Measurements from ENCODE around the gene SNAP47.

The SNAP47 gene

DNA sequence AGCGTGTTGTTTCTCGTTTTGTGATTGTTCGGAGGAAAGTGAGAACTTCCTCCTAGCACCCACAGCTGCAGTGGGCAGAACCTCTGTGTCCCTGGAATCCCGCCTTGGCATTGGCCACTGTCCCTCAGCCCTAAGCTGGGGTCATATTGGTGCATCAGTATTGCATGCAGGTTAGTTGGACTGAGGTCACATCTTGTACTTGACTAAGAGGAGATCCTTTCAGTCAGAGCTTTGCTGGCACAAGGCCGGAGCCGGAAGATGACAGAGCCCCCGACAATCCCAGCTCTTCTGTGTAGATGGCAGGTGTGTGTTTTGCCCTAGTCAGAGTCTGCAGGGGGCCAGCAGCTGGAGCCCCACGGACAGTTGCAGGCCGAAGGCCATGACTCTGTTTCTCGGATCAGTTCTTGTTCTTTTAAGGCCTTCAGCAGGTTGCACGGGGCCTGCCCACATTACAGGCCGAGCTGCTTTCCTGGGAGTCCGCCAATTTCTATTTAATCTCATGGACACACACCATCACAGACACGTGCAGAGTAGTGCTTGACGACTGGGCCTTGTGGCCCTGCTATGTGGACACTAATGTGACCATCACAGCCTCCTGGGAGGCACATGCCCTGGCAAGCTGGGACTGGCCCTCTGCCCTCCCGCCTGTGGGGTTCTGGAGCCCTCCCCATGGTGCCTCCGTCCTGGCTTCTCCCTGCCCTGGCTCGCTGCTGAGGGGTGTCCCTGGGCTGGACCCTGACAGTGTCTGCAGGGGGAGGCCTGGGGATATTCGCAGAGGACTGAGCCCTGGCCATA, 14.9 kb downstream of the SNAP47 start:
- TF ChIP-seq, protein P1, sequence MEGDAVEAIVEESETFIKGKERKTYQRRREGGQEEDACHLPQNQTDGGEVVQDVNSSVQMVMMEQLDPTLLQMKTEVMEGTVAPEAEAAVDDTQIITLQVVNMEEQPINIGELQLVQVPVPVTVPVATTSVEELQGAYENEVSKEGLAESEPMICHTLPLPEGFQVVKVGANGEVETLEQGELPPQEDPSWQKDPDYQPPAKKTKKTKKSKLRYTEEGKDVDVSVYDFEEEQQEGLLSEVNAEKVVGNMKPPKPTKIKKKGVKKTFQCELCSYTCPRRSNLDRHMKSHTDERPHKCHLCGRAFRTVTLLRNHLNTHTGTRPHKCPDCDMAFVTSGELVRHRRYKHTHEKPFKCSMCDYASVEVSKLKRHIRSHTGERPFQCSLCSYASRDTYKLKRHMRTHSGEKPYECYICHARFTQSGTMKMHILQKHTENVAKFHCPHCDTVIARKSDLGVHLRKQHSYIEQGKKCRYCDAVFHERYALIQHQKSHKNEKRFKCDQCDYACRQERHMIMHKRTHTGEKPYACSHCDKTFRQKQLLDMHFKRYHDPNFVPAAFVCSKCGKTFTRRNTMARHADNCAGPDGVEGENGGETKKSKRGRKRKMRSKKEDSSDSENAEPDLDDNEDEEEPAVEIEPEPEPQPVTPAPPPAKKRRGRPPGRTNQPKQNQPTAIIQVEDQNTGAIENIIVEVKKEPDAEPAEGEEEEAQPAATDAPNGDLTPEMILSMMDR (conservative IDR thresholded peaks at IDR 0.05; ENCODE audit: low read depth, low read length): no peak
- H3K9ac ChIP-seq: no peak overlapping the region
- H3K79me2 ChIP-seq (ENCODE audit: insufficient read depth, low read depth): peaks cover 13% of the 10 kb centered on the region; the same call in 1 of the 2 replicates
- H2AFZ ChIP-seq (ENCODE audit: low read depth): no peak overlapping the region
- H3K4me2 ChIP-seq: no peak overlapping the region
- H3K36me3 ChIP-seq (ENCODE audit: insufficient read depth): 0 out of 2 replicates have a peak, but pooled peaks cover 3% of the 10 kb centered on the region
- no peaks in the 10 kb centered on the region for H4K20me1 ChIP-seq (ENCODE audit: insufficient read depth)
- H3K27me3 ChIP-seq (ENCODE audit: insufficient read depth, low read depth): no peaks in the 10 kb centered on the region
- H3K27ac ChIP-seq: no peak overlapping the region
- H3K4me3 ChIP-seq (IDR thresholded peaks at IDR 0.05; ENCODE audit: insufficient read depth, low read depth, low read length): no peak overlapping the region
- no peaks in the 10 kb centered on the region for H3K4me1 ChIP-seq (ENCODE audit: low read depth, poor library complexity, severe bottlenecking)

DNA sequence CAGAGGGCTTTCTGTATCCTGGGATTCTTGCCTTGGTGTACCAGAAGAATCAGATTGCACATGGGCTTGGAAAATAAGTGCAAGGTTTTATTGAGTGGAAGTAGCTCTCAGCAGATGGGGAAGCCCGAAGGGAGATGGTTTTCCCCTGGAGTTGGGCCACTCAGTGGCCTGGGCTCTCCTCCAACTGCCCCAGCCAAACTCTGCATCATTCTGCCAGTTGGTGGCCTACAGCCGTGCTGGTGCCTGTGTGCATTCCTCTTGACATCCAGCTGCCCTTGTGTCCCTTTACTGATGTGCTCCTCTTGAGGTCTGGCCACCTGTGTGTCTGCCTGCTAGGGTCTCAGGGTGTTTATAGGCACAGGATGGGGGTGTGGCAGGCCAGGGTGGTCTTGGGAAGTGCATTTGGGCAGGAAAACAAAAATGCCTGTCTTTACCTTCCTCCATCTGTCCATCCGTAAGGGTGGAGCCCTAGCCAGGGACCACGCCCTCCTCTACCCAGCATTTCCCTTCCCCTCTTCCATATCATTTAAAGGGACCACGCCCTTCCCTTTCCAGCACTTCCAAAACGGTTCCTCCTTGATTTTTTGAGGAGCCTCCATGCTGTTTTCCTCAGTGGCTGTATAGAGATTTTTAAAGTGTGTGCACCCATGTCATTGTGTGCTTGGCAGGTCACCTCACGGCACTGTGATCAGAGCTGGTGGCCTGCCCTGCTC, 18.9 kb downstream of the SNAP47 start:
- TF ChIP-seq, protein P1 (conservative IDR thresholded peaks at IDR 0.05; ENCODE audit: low read depth, low read length): no peak
- Histone ChIP-seq H3K36me3 (ENCODE audit: insufficient read depth) (0 out of 2 replicates have a peak, but pooled peaks cover 3% of the 10 kb centered on the region), H3K9ac (no peak overlapping the region), H4K20me1 (ENCODE audit: insufficient read depth) (no peaks in the 10 kb centered on the region), H2AFZ (ENCODE audit: low read depth) (no peak overlapping the region), H3K27ac (no peak overlapping the region), H3K4me1 (ENCODE audit: low read depth, poor library complexity, severe bottlenecking) (no peaks in the 10 kb centered on the region), H3K27me3 (ENCODE audit: insufficient read depth, low read depth) (no peaks in the 10 kb centered on the region), H3K79me2 (ENCODE audit: insufficient read depth, low read depth) (peaks cover 4% of the 10 kb centered on the region; the same call in 1 of the 2 replicates), H3K4me3 (IDR thresholded peaks at IDR 0.05; ENCODE audit: insufficient read depth, low read depth, low read length) (no peak overlapping the region), H3K4me2 (no peak overlapping the region)

DNA sequence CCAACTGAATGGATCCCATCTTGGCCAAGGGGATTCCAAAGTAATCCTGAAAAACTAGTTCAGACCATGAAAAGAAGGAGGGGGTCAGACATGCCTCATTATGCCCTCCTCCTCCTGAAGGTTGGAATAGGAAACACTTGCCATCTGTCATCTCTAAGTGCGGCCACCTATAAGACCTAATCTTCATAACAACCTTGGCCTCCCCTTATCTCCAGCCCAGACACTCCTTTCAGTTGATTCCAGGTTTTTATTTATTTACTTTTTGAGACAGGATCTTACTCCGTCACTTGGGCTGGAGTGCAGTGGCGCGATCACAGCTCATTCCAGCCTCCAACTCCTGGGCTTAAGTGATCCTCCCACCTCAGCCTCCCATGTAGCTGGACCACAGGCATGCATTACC, 19.7 kb downstream of the SNAP47 start:
- no peaks in the 10 kb centered on the region for H3K4me1 ChIP-seq (ENCODE audit: low read depth, poor library complexity, severe bottlenecking)
- H3K36me3 ChIP-seq (ENCODE audit: insufficient read depth): peaks cover 3% of the 10 kb centered on the region; the same call in 1 of the 2 replicates
- H4K20me1 ChIP-seq (ENCODE audit: insufficient read depth): no peaks in the 10 kb centered on the region
- H3K79me2 ChIP-seq (ENCODE audit: insufficient read depth, low read depth): no peaks in the 10 kb centered on the region
- H2AFZ ChIP-seq (ENCODE audit: low read depth): no peak overlapping the region
- no peak overlapping the region for H3K4me3 ChIP-seq (IDR thresholded peaks at IDR 0.05; ENCODE audit: insufficient read depth, low read depth, low read length)
- H3K27me3 ChIP-seq (ENCODE audit: insufficient read depth, low read depth): no peaks in the 10 kb centered on the region
- no peak overlapping the region for H3K9ac ChIP-seq
- TF ChIP-seq, protein P1 (conservative IDR thresholded peaks at IDR 0.05; ENCODE audit: low read depth, low read length): no peak
- no peak overlapping the region for H3K4me2 ChIP-seq
- no peak overlapping the region for H3K27ac ChIP-seq

DNA sequence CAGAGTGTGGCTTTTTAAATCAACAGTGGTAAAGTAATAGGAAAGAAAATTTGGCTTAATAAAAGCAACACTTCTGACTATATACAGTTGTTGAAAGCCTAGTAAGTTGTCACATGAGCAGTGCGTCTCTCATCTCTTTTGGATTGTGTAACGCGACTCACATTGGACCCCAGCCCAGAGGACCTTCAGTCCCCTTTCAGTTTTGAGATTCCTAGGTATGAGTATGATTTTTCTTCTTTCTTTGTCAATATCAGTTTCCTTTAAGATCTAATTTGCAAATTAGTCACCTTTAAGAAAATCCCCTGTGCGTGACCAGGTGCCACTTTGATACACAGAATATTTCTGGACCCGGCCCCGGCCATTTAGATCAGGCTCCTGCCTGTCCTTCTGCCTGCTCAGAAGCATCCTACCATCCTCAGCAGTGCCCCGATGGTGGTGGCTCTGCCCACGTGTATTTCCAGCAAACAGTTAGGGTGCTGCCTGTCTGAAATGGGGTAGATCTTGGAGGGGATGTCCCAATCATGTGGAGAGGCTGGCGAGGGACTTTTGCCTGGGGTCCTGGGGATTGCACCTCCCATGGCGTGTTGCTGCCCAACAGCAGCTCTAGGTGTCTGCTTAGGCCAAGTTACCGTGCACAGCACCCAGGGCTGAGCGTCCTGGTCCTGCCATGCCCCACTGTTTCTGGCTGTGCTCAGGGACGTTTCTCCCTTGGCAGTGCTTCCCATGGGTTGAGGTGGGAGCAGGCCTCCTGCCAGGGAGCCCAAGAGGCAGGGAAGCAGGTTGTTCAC, 21.1 kb downstream of the SNAP47 start:
- no peaks in the 10 kb centered on the region for H3K79me2 ChIP-seq (ENCODE audit: insufficient read depth, low read depth)
- no peak overlapping the region for H2AFZ ChIP-seq (ENCODE audit: low read depth)
- peaks cover 3% of the 10 kb centered on the region; the same call in 1 of the 2 replicates for H3K36me3 ChIP-seq (ENCODE audit: insufficient read depth)
- H3K4me2 ChIP-seq: no peak overlapping the region
- H3K27ac ChIP-seq: no peak overlapping the region
- H3K9ac ChIP-seq: no peak overlapping the region
- H3K27me3 ChIP-seq (ENCODE audit: insufficient read depth, low read depth): no peaks in the 10 kb centered on the region
- TF ChIP-seq, protein P1 (conservative IDR thresholded peaks at IDR 0.05; ENCODE audit: low read depth, low read length): no peak
- H3K4me3 ChIP-seq (IDR thresholded peaks at IDR 0.05; ENCODE audit: insufficient read depth, low read depth, low read length): no peak overlapping the region
- no peaks in the 10 kb centered on the region; the same call in 1 of the 2 replicates for H4K20me1 ChIP-seq (ENCODE audit: insufficient read depth)
- H3K4me1 ChIP-seq (ENCODE audit: low read depth, poor library complexity, severe bottlenecking): no peaks in the 10 kb centered on the region
